H1 (cell line): ENCODE results near the gene CCDC13. TPM values are rescaled to one million over a fixed set of nuclear protein-coding genes. Genes with fewer than 3 reads are reported as not detected.

Experiments used
- BACH1 ChIP-seq: IDR thresholded peaks from 2 replicates; pipeline ENCODE4 v1.6.1; 2012; ENCODE audit warnings: low read length, improper control_type of control experiment
- CBX5 ChIP-seq: fragments of 300-800, 300-1000 bp; sonication (generic); IDR thresholded peaks from 2 replicates; pipeline ENCODE4 v1.7.1; 2016; ENCODE audit warnings: antibody characterized with exemption, low read length, low read depth
- JUN ChIP-seq: IDR thresholded peaks from 2 replicates; pipeline ENCODE4 v1.6.1; 2011; ENCODE audit warnings: low read depth, mild to moderate bottlenecking, improper control_type of control experiment, low read length
- RFX5 ChIP-seq: IDR thresholded peaks from 2 replicates; pipeline ENCODE4 v1.6.1; 2011; ENCODE audit warnings: low read depth, low read length, improper control_type of control experiment, borderline replicate concordance
- SP1 ChIP-seq: IDR thresholded peaks from 2 replicates; pipeline ENCODE4 v1.6.1; 2011; ENCODE audit warnings: low read depth, low read length
- polyA plus RNA-seq, 7 experiments: library from polyadenylated mRNA; depleted of rRNA in 3 of 7; stranded (reverse) in 5 of 7; unstranded in 2 of 7; fragments of >200 nt in 5 of 7; fragments of 200-250 nt in 2 of 7; gene quantifications; 1 replicate in 5 of 7; 2 replicates in 1 of 7; 4 replicates in 1 of 7; pipeline versions ENCODE4 v1.2.1 to v1.2.3, GENCODE V29; 2011 to 2013; ENCODE audit warnings: missing spikeins in 2 of 7, mixed read lengths in 2 of 7
- total RNA-seq: library from RNA; stranded (reverse); fragmentation: NEBNext Ultra II Directional; extraction: Animal tissue kit (Norgen Biotek cat#: 25700); gene quantifications from 2 replicates; pipeline ENCODE4 v1.2.1, GENCODE V29; 2021
- TF ChIP-seq, protein P1 (sequence below): IDR thresholded peaks from 2 replicates; pipeline ENCODE4 v1.6.1; 2012; ENCODE audit warnings: inconsistent platforms

CCDC13 gene
- total and polyA plus RNA-seq, 2 of the 8 experiments (the other 6 are each of a cell fraction or from before 2014, with no cell fraction given), result 0.06 TPM; not detected in 1

DNA sequence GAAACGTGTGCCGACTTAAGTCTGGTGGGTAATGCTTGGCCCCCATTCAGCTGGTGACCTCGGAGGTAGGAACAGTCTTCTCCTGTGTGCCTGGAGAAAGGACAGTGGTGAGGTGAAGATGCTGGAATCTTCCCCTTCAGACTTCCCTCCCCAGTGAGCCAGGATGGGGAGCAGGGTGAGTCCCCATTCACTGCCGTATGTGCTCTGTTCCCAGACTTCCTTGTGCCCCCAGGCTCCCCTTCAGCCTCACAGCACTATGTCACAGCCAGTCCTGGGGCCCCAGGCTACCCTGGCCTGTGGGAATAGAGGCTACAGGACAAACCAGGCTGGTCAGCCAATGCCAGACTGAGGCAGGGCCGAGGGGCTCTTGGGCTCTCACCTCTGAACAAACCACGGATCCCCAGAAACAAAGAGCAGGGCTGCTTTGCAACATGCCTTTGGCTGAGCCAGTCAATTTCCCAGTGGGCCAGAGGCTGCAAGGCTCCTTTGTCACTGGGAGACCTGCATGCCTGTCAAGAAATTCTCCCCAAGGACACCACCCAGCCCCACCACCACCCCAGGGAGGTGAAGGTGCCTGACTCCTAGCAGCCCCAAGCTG, 38.7 kb downstream of the CCDC13 start (continued):
- no peak for TF ChIP-seq JUN
- TF ChIP-seq, protein P1, sequence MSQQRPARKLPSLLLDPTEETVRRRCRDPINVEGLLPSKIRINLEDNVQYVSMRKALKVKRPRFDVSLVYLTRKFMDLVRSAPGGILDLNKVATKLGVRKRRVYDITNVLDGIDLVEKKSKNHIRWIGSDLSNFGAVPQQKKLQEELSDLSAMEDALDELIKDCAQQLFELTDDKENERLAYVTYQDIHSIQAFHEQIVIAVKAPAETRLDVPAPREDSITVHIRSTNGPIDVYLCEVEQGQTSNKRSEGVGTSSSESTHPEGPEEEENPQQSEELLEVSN, result no peak
- TF ChIP-seq RFX5, result no peak
- no peak for TF ChIP-seq CBX5
- TF ChIP-seq SP1, result no peak
- no peak for TF ChIP-seq BACH1
